ENCODE measurements around the gene FMO3.
A peak's percentile ranks its signal among the peaks of the same experiment; 100 is the strongest.

The FMO3 gene

GRCh38 chr1:171159148-171159547, 68.4 kb downstream of the FMO3 start:
- no peak for DNase-seq (ENCODE audit: low spot score)

- no peak for DNase-seq (ENCODE audit: low spot score)
Measured at GRCh38 chr1:171160211-171160610, 69.5 kb downstream of the FMO3 start.

GRCh38 chr1:171160639-171161354, 70.1 kb downstream of the FMO3 start:
- DNase-seq (ENCODE audit: low spot score), result peak; percentile 13

- no peak for DNase-seq (ENCODE audit: low spot score)
Measured at GRCh38 chr1:171161431-171161830, 70.7 kb downstream of the FMO3 start.

DNA sequence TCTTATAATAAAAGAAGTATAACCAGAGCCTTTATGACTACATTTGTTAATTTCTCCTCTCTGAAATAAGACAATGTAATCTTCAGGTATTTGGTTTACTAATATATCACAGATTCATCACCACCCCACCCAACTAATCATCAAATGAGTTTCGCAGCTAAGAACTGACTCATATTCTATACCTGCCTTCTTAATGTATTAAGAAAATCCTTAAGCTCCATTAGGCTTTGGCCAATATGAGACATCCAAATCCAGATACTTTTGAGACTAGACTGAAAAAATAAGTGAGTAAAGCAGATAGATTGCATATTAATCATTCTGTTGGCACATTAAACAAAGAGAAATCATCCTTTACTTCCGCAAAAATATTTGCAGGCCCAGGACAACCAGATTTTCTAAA, 75.7 kb downstream of the FMO3 start:
- no peak for DNase-seq (ENCODE audit: low spot score)
